BLaER1 (cell line): ENCODE results near the gene ATXN7L2.
A peak's percentile ranks its signal among the peaks of the same experiment; 100 is the strongest.

Source experiments
- H3K27ac ChIP-seq: shearing (Covaris generic); formaldehyde crosslinking; 2 replicates; pipeline ENCODE4 v1.8.1; 2022
- H3K27me3 ChIP-seq: shearing (Covaris generic); formaldehyde crosslinking; 2 replicates; pipeline ENCODE4 v1.8.1; 2022
- H3K36me3 ChIP-seq: shearing (Covaris generic); formaldehyde crosslinking; 2 replicates; pipeline ENCODE4 v1.8.1; 2022
- H3K4me1 ChIP-seq: shearing (Covaris generic); formaldehyde crosslinking; 2 replicates; pipeline ENCODE4 v1.8.1; 2022
- H3K4me2 ChIP-seq: shearing (Covaris generic); formaldehyde crosslinking; 2 replicates; pipeline ENCODE4 v1.8.1; 2022
- H3K4me3 ChIP-seq: shearing (Covaris generic); formaldehyde crosslinking; 2 replicates; pipeline ENCODE4 v1.8.1; 2022
- H3K9ac ChIP-seq: shearing (Covaris generic); formaldehyde crosslinking; 2 replicates; pipeline ENCODE4 v1.8.1; 2022
- H3K9me3 ChIP-seq: shearing (Covaris generic); formaldehyde crosslinking; 2 replicates; pipeline ENCODE4 v1.8.1; 2022
- H4K20me1 ChIP-seq: shearing (Covaris generic); formaldehyde crosslinking; 2 replicates; pipeline ENCODE4 v1.8.1; 2022
- Cebpa-rat ChIP-seq: shearing (Covaris generic); IDR thresholded peaks from 2 replicates; pipeline ENCODE4 v1.8.1; 2022

ATXN7L2 gene

DNA sequence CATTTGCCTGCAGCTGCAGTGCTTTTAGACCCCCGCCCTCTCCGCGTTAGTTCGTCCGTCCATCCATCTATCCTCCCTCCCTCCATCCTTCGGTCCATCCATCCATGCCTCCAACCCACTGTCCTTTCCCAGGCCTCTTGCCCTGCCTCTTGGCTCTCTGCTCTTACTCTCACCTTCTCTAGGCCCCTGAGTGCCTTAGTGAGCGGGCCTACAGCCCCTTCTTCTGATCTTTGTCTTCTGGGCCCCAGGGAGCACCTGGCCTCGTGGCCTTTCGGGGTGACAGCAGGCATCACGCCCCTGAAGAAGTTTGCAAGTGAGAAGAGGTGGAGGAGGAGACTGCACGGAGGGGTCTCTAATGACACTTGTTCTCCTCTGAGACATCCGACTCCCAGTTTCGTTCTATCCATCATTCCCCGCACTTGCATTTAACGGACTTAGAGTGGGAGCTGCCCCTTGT, 842 bp downstream of the ATXN7L2 start:
- no peaks in the 10 kb centered on the region for H3K9me3 ChIP-seq
- peaks cover 40% of the 10 kb centered on the region for H3K36me3 ChIP-seq
- H4K20me1 ChIP-seq: no peaks in the 10 kb centered on the region
- peak overlapping the region; percentile 99 for H3K9ac ChIP-seq
- TF ChIP-seq Cebpa-rat: no peak
- H3K27ac ChIP-seq: peak overlapping the region; percentile 99
- H3K4me2 ChIP-seq: peak overlapping the region; percentile 99
- no peaks in the 10 kb centered on the region for H3K27me3 ChIP-seq
- H3K4me1 ChIP-seq: peaks cover 37% of the 10 kb centered on the region
- peak overlapping the region; percentile 81 for H3K4me3 ChIP-seq

DNA sequence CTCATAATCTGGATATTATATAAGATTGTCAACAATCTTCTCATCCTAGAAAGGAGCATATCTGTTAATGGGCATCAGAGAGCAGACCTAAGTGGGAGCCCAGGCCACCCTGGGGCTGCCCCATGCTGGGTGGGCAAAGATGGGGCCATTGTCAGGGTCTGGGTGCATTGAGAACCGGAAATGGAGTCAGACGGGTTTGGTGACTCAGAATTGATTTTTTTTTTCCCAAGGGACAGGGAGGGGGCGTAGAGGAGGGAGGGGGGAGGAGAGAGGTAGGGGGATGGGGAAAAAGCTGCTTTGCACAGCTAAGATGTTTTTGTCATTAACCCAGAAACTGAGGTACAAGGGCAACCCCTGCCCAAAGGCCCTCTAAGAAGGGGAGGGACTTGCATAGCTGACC, 1.3 kb downstream of the ATXN7L2 start:
- TF ChIP-seq Cebpa-rat: no peak
- H3K9ac ChIP-seq: peak overlapping the region; percentile 99

DNA sequence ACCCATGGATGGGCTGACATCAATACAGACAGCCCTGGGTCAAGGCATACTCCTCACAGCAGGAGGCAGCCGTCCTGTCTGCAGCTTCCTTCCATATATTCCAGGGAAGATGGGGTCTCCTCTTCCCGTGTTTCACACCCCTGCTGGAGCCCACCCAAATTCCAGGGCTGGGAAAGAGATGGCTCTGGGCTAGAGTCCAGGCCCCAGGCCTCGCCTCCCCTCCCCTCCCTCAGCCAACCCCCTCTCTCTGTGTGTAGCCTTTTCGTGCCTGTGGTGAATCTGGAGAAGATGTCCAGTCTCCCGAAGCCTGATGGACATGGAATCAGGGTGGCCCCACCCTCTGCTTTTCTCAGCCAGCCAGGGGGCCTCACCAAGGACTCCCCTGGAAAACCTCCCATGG, 3.6 kb downstream of the ATXN7L2 start:
- peaks cover 64% of the 10 kb centered on the region for H3K36me3 ChIP-seq
- H3K9me3 ChIP-seq: no peaks in the 10 kb centered on the region
- H4K20me1 ChIP-seq: no peaks in the 10 kb centered on the region
- no peaks in the 10 kb centered on the region for H3K27me3 ChIP-seq
- no peak overlapping the region for H3K27ac ChIP-seq
- no peak overlapping the region for H3K4me3 ChIP-seq
- H3K4me1 ChIP-seq: peaks cover 46% of the 10 kb centered on the region
- H3K4me2 ChIP-seq: no peak overlapping the region
- TF ChIP-seq Cebpa-rat: no peak
- H3K9ac ChIP-seq: no peak overlapping the region

More for the DNA sequence above, 1.3 kb downstream of the ATXN7L2 start:
- H3K4me2 ChIP-seq: peak overlapping the region; percentile 99
- H3K4me3 ChIP-seq: peak overlapping the region; percentile 81
- H3K4me1 ChIP-seq: peaks cover 42% of the 10 kb centered on the region
- H3K9me3 ChIP-seq: no peaks in the 10 kb centered on the region
- H3K27me3 ChIP-seq: no peaks in the 10 kb centered on the region
- H4K20me1 ChIP-seq: no peaks in the 10 kb centered on the region
- H3K27ac ChIP-seq: peak overlapping the region; percentile 99
- peaks cover 43% of the 10 kb centered on the region for H3K36me3 ChIP-seq

DNA sequence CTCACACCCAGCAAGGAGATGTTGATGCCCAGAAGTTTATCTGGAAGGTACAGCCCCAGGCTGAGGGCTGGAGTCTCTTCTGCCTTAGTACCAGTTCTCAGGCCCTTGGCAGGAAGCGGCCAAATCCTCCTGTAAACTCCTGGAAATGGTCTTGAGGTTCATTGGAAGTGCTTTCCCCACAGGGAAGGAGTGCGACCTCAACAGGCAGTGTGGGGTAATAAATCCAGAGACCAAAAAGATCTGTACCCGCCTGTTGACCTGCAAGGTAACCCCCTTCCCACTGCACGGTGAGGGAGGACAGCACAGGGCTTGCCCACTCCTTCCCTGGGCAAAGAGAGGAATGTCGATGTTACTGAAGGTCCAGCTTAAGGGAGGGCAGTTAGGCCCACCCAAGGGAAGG, 4.5 kb downstream of the ATXN7L2 start:
- Histone ChIP-seq H3K27ac (no peak overlapping the region), H3K27me3 (no peaks in the 10 kb centered on the region), H3K36me3 (peaks cover 65% of the 10 kb centered on the region), H3K4me3 (no peak overlapping the region), H3K9me3 (no peaks in the 10 kb centered on the region), H3K9ac (peak overlapping the region; percentile 56), H4K20me1 (no peaks in the 10 kb centered on the region), H3K4me1 (peaks cover 47% of the 10 kb centered on the region), H3K4me2 (peak overlapping the region; percentile 60; the same call in 1 of the 2 replicates)
- no peak for TF ChIP-seq Cebpa-rat

DNA sequence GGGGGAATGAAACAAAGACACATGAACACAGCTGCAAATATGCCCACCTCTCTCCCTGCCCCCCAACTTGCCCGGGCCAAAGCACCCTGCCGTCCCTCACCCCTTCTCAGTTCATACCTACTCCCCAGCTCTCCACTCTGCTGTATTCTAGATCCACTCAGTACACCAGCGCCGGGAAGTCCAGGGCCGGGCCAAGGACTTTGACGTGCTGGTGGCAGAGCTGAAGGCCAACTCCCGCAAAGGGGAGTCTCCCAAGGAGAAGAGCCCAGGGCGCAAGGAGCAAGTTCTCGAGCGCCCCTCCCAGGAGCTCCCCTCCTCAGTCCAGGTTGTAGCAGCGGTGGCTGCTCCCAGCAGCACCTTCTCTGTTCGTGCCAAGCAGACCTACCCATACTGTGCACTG, 5.0 kb downstream of the ATXN7L2 start:
- no peaks in the 10 kb centered on the region for H4K20me1 ChIP-seq
- peaks cover 65% of the 10 kb centered on the region for H3K36me3 ChIP-seq
- peaks cover 50% of the 10 kb centered on the region for H3K4me1 ChIP-seq
- H3K4me2 ChIP-seq: peak overlapping the region; percentile 60
- H3K9ac ChIP-seq: peak overlapping the region; percentile 56
- no peak overlapping the region for H3K4me3 ChIP-seq
- no peaks in the 10 kb centered on the region for H3K27me3 ChIP-seq
- H3K9me3 ChIP-seq: no peaks in the 10 kb centered on the region
- TF ChIP-seq Cebpa-rat: no peak
- peak overlapping the region; percentile 35; the same call in 1 of the 2 replicates for H3K27ac ChIP-seq

DNA sequence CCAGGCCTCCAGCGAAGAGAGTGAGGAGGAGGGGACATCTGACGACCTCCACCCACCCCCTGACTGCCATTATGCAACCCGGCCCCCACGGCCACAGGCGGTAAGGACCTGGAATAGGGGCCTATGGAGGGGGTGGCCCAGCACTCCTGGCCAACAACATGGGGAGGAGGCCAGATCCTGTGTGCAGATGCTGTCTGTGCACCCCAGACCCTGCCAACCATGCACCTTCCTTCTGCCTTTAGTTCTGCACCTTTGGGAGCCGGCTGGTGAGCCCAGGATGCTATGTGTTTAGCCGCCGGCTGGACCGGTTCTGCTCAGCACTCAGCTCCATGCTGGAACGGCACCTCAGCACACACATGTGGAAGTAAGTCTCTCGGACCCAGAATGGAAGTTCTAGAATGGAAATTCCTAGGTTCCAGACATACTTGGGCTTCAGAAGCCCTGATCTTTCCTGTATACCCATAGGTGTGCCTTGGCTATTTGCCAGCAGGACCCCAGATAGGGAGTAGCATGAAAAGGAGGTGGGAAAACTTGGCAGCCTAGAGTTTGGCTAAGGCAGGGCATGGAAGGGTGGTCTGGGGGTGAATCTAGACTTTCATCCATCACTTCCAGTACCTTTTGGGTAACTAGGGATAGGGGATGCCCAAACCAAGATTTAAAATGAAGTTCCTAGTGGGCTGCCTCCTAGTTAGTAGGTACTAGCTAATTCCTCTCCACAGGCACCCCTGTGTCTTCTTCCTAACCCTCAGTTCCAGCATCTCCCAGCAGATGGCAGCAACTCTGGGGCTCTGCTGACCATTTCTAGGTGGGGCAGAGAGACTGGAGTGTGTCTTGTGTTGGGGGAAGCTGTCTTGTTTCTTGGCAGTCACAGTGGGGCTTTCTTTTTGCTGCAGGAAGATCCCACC, 6.6 kb downstream of the ATXN7L2 start:
- TF ChIP-seq Cebpa-rat: no peak
- H4K20me1 ChIP-seq: peaks cover 5% of the 10 kb centered on the region; the same call in 1 of the 2 replicates
- H3K36me3 ChIP-seq: peaks cover 65% of the 10 kb centered on the region
- H3K4me1 ChIP-seq: peaks cover 50% of the 10 kb centered on the region
- H3K9me3 ChIP-seq: no peaks in the 10 kb centered on the region
- peak overlapping the region; percentile 60 for H3K4me2 ChIP-seq
- no peaks in the 10 kb centered on the region for H3K27me3 ChIP-seq
- H3K9ac ChIP-seq: no peak overlapping the region; the same call in 1 of the 2 replicates
- H3K4me3 ChIP-seq: no peak overlapping the region
- peak overlapping the region; percentile 35; the same call in 1 of the 2 replicates for H3K27ac ChIP-seq

DNA sequence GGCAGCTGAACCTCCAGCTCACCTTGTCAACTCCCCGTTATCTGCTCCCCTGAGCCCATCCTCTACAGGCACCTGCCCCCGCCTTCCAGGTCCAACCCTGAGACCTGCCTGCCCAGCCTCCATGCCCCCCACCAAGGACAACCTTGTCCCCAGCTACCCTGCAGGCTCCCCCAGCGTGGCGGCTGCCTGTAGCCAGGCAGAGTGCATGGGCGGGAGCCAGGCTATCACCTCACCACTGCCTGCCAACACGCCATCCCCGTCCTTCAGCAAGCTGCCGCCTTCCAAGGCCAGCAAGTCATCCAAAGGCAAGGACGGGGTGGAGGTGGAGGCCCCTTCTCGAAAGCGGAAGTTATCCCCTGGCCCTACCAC, 7.2 kb downstream of the ATXN7L2 start:
- no peak overlapping the region for H3K9ac ChIP-seq
- H3K4me3 ChIP-seq: no peak overlapping the region
- H3K27ac ChIP-seq: no peak overlapping the region
- no peak overlapping the region for H3K4me2 ChIP-seq
- H4K20me1 ChIP-seq: peaks cover 6% of the 10 kb centered on the region; the same call in 1 of the 2 replicates
- no peaks in the 10 kb centered on the region for H3K9me3 ChIP-seq
- no peak for TF ChIP-seq Cebpa-rat
- no peaks in the 10 kb centered on the region for H3K27me3 ChIP-seq
- H3K36me3 ChIP-seq: peaks cover 65% of the 10 kb centered on the region
- H3K4me1 ChIP-seq: peaks cover 50% of the 10 kb centered on the region

DNA sequence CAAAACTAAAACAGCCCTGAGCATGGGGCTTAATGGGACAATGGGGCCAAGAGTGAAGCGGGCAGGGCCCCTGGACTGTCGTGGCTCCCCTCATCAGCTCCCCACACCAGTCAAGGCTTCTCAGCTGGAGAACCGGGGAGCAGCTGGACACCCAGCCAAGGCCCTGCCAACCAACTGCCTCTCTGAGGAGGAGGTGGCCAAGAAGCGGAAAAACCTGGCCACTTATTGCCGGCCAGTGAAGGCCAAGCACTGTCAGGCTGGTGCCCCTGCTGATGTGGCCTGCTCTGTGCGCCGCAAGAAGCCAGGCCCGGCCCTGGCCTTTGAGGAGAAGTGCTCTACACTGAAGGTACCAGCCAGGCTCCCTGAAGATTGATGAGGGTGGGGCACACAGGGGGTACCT, 7.7 kb downstream of the ATXN7L2 start:
- Histone ChIP-seq H3K4me2 (no peak overlapping the region), H3K9me3 (no peaks in the 10 kb centered on the region), H3K36me3 (peaks cover 65% of the 10 kb centered on the region), H3K4me1 (peaks cover 48% of the 10 kb centered on the region), H3K27me3 (no peaks in the 10 kb centered on the region), H3K4me3 (no peak overlapping the region), H3K9ac (no peak overlapping the region), H3K27ac (no peak overlapping the region), H4K20me1 (peaks cover 7% of the 10 kb centered on the region; the same call in 1 of the 2 replicates)
- TF ChIP-seq Cebpa-rat: no peak

DNA sequence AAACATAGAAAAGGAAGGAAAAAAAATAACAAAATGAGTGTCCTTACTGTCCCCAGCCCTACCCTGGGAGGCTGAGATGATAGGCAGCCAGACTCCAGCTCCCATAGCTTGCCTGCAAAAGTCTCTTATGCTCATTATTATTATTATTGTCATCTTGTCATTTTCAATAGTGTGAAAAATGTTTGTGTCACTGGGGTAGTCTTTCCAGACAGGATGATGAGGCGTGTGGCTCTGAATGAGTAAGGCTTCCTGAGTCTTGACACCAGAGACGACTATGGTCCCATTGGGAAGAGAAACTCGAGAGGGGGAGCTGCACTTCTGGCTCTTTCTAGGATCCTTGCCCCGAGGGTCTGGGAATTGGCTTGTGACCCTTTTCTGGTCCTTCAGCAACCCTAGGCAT, 9.1 kb downstream of the ATXN7L2 start:
- Histone ChIP-seq H3K4me1 (peaks cover 61% of the 10 kb centered on the region), H3K4me2 (peak overlapping the region; percentile 94; the same call in 1 of the 2 replicates), H4K20me1 (peaks cover 21% of the 10 kb centered on the region), H3K4me3 (no peak overlapping the region), H3K9ac (peak overlapping the region; percentile 77; the same call in 1 of the 2 replicates), H3K36me3 (peaks cover 65% of the 10 kb centered on the region), H3K27me3 (no peaks in the 10 kb centered on the region), H3K9me3 (no peaks in the 10 kb centered on the region), H3K27ac (no peak overlapping the region)
- TF ChIP-seq Cebpa-rat: no peak

DNA sequence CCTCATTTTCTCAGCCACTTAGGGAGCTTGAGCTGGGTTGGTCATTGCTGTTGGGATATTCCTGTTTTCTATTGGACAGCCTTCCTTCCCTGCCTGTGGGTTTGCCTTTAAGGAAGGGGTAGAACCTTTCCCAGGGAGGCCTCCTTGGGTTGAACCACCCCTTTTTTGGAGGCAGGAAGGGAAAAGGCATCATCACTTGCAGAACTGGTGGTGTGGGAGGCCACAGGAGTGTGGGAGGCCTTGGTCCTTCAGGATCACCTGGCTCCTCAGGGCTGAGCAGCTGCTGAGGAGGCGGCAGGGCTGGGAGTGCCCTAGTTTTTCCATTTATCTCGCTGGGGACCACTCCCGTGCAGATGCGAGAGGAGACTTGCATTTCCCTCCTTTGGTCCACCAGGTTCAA, 9.5 kb downstream of the ATXN7L2 start:
- Histone ChIP-seq H3K4me1 (peaks cover 66% of the 10 kb centered on the region), H3K27ac (peak overlapping the region; percentile 71; the same call in 1 of the 2 replicates), H3K36me3 (peaks cover 65% of the 10 kb centered on the region), H3K27me3 (no peaks in the 10 kb centered on the region), H3K9ac (peak overlapping the region; percentile 77), H3K4me2 (peak overlapping the region; percentile 94), H4K20me1 (peaks cover 26% of the 10 kb centered on the region), H3K9me3 (no peaks in the 10 kb centered on the region), H3K4me3 (peak overlapping the region; percentile 91)
- TF ChIP-seq Cebpa-rat: no peak
